Mucosa of descending colon (tissue), 3 donors: Measurements from ENCODE around the gene ENHO. TPM values are rescaled to one million over a fixed set of nuclear protein-coding genes. Genes with fewer than 3 reads are reported as not detected.
A peak's percentile ranks its signal among the peaks of the same experiment; 100 is the strongest.

ENCODE experiments used
- ATAC-seq: fragments of 200-7000 bp; cut with Tn5 transposase; one replicate; pipeline ENCODE4 v1.9.1; 2020; ENCODE audit warnings: mild to moderate bottlenecking, moderate library complexity
- DNase-seq, 3 donors: peaks; one replicate each; pipeline ENCODE4 v3.0.0-alpha.2; 2020
- H3K36me3 ChIP-seq: fragments of 200-600 bp; one replicate; pipeline ENCODE4 v1.8.0; 2021; ENCODE audit warnings: low read depth, mild to moderate bottlenecking
- H3K4me1 ChIP-seq: fragments of 200-600 bp; one replicate; pipeline ENCODE4 v1.8.0; 2021; ENCODE audit warnings: low read depth, mild to moderate bottlenecking
- H3K4me3 ChIP-seq: fragments of 200-600 bp; one replicate; pipeline ENCODE4 v1.8.0; 2021; ENCODE audit warnings: mild to moderate bottlenecking
- H3K9me3 ChIP-seq: fragments of 200-600 bp; one replicate; pipeline ENCODE4 v1.8.0; 2021; ENCODE audit warnings: mild to moderate bottlenecking
- intact Hi-C, 2 donors: fragments of 100-400 bp; cut with DNase I in 1 of 2; cut with micrococcal nuclease in 1 of 2; formaldehyde crosslinking; loops; one replicate each; pipeline versions ENCODE4 v1.11.0 to v1.11.1; 2022; cut with DNase I, micrococcal nuclease
- total RNA-seq, 3 donors: library from RNA; stranded (reverse); fragmentation: NEBNext Ultra II Directional in 2 of 3; extraction: Animal tissue kit (Norgen Biotek cat#: 25700) in 2 of 3; gene quantifications; one replicate each; pipeline versions ENCODE4 v1.2.1 to v1.2.4, GENCODE V29; 2021 to 2023
- TF ChIP-seq, protein P1 (sequence below): fragments of 200-600 bp; IDR thresholded peaks from one replicate; pipeline ENCODE4 v1.8.0; 2022; ENCODE audit warnings: antibody characterized with exemption, mild to moderate bottlenecking
- donor health status: DM: no; HTN: no; CAD: no; lungs with moderate emphysema.
- donor health status: DM: no; HTN: no; CAD: no.
- donor health status: DM: no; HTN: yes; CAD: no.

ENHO gene
- total RNA-seq, 3 donors from 2014 or later = 1.4 to 2.0 (median 1.5) TPM

DNA sequence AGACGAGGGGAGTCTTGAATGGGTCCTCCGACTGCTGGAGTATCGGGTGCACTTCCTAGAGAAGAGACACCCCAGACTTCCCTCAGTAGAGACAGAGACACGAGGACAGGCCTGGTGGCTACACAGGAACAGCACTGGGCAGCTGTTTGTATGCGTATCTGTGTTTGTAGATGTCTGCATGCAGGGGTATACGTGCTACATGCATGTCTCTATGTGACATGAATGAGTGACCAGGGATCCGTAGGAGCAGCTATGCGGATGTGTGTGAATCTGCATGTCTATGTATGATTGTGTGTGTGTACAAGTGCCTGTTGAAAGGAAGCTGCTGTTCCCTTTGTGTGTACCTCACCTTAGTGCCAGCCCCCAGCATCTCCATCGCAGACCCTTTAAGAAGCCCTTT lies 35.6 kb upstream of the ENHO start:
- H3K4me1 ChIP-seq = peaks cover 14% of the 10 kb centered on the region
- TF ChIP-seq, protein P1, sequence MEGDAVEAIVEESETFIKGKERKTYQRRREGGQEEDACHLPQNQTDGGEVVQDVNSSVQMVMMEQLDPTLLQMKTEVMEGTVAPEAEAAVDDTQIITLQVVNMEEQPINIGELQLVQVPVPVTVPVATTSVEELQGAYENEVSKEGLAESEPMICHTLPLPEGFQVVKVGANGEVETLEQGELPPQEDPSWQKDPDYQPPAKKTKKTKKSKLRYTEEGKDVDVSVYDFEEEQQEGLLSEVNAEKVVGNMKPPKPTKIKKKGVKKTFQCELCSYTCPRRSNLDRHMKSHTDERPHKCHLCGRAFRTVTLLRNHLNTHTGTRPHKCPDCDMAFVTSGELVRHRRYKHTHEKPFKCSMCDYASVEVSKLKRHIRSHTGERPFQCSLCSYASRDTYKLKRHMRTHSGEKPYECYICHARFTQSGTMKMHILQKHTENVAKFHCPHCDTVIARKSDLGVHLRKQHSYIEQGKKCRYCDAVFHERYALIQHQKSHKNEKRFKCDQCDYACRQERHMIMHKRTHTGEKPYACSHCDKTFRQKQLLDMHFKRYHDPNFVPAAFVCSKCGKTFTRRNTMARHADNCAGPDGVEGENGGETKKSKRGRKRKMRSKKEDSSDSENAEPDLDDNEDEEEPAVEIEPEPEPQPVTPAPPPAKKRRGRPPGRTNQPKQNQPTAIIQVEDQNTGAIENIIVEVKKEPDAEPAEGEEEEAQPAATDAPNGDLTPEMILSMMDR = no peak
- DNase-seq (no peak), ATAC-seq (no peak)
- H3K36me3 ChIP-seq = no peaks in the 10 kb centered on the region
- H3K4me3 ChIP-seq = no peak overlapping the region
- H3K9me3 ChIP-seq = no peaks in the 10 kb centered on the region
- intact Hi-C loops = no loop called here

DNA sequence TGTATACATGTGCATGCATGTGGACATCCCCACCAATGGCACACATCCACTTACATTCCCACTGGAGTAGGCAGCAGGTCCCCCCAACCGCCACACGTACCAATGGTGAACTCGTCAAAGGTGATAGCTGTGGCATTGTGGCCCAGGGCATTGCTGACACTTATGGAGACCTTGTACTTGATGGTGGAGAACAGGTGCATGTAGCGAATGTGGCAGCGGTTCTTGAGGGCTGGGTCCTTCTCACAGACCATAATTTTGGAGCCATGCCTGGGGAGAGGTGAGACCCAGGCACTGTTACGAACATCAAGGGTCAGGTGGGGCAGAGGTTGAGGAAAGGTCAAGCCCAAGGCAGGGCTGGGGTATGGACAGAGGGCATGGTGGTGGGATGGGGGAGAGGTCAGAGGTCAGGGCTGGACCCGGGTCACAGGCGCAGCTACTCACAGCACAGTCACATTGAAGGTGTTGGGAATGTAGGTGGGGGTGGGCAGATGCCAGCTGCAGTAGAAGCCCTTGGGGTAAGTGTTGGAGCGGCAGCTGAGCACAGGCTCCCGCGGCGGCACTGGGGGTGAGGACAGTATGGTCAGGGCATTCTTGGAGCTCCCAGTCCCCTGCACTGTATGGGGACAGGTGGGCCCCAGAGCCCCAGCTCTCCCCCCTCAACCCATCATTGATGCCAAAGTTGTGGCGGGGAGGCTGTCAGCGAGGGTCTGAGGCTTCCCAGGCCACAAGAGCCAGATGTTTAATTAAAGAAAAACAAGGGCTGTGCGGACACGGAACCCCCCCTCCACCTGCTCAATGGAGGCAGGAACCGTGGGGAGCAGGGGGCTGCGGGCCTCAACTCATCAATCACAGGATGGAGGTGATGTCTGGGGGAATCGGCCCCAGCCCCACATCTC lies 34.9 kb upstream of the ENHO start:
- H3K4me1 ChIP-seq = peaks cover 14% of the 10 kb centered on the region
- intact Hi-C loops = no loop called here
- ATAC-seq = no peak
- no peaks in the 10 kb centered on the region for H3K9me3 ChIP-seq
- H3K36me3 ChIP-seq = no peaks in the 10 kb centered on the region
- H3K4me3 ChIP-seq = no peak overlapping the region
- TF ChIP-seq, protein P1 = no peak
- peak in 1 of 3 donors; percentile 22 for DNase-seq

DNA sequence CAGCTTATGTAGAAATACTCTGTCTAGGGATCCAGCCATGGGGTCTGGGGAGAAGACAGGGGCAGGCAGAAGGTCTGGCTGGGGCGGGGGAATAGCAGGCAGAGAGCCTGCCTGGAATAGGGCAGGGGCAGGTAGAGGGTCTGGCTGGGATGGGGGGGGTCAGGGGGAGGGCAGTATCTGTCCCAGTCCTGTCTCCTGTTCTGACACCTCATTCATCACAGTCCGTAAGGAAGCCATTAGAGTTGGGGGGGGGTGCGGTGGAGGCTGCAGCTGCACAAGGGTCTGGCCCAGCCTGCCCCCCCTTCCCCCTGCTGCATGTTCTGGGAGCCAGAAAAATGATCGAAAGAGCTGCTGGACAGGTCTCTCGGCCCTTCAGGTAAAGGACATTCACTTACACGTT lies 34.2 kb upstream of the ENHO start:
- Histone ChIP-seq H3K36me3 (no peaks in the 10 kb centered on the region), H3K4me3 (no peak overlapping the region), H3K9me3 (no peaks in the 10 kb centered on the region), H3K4me1 (peaks cover 14% of the 10 kb centered on the region)
- ATAC-seq (no peak), DNase-seq (no peak)
- intact Hi-C loops = no loop called here
- TF ChIP-seq, protein P1 = no peak

DNA sequence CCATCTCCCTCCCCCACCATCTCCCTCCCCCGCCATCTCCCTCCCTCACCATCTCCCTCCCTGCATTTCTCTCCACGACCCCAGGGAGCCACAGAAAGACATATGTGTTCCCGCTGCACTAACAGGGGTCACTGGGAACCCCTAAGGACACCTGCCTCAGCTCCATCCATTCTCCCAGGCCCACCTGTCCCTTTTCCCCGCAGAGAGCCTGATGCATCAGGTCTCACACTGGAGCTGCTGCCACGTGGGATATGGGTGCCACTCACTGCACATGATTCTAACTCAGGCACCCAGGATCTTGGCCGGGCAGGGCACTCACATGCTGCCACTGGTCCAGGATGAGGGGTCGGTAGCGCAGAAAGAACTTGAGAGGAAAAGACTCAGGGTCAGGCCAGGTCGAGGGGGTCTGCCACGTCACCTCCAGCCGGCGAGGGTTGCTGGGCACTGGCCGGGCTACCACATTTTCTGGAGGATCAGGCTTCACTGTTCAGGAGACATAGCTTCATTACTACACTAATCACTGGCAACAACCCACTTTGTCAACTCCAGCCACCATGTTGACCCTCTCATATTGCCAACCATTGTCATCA lies 33.2 kb upstream of the ENHO start:
- no peaks in the 10 kb centered on the region for H3K36me3 ChIP-seq
- no peaks in the 10 kb centered on the region for H3K9me3 ChIP-seq
- intact Hi-C loops = no loop called here
- DNase-seq (no peak), ATAC-seq (no peak)
- TF ChIP-seq, protein P1 = no peak
- H3K4me1 ChIP-seq = peaks cover 14% of the 10 kb centered on the region
- H3K4me3 ChIP-seq = no peak overlapping the region

DNA sequence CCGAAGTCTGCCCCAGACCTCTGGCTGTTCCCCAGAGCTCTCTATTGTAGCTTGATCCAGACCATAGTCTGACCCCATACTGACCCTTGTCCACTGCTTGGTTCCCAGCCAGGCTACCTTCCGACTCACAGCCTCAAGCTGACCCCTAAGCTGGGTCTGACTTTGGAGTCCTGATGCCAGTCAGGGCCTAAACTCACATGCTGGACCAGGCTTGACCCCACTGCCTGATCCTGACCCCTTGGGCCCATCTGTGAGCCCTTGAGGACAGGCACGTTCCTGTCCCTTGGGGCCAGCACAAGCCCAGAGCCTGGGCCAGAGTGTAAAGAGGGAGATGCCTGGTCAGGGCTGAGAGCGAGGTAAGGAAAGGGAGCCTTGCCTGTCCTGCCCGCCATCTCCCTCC lies 32.7 kb upstream of the ENHO start:
- no peak for ATAC-seq
- DNase-seq = no peak
- H3K4me1 ChIP-seq = peaks cover 12% of the 10 kb centered on the region
- no peaks in the 10 kb centered on the region for H3K9me3 ChIP-seq
- intact Hi-C loops = no loop called here
- no peaks in the 10 kb centered on the region for H3K36me3 ChIP-seq
- TF ChIP-seq, protein P1 = no peak
- H3K4me3 ChIP-seq = no peak overlapping the region
